Adrenal gland (tissue), 12 donors: ENCODE results near the gene PPP2R5C. TPM values are rescaled to one million over a fixed set of nuclear protein-coding genes. Genes with fewer than 3 reads are reported as not detected.

Experiments used
- DNase-seq, 7 donors: peaks; one replicate each; pipeline ENCODE4 v3.0.0-alpha.2; 2019 to 2020
- H3K27ac ChIP-seq, 5 donors: fragments of 200-600 bp; sonication (generic) in 4 of 5; 1 replicate in 3 of 5; 2 replicates in 2 of 5; pipeline versions ENCODE4 v1.5.1 to v1.8.0; 2016 to 2020; ENCODE audit warnings: mild to moderate bottlenecking in 1 of 5
- H3K27me3 ChIP-seq: fragments of 200-600 bp; 2 replicates; pipeline ENCODE4 v1.8.0; 2021
- H3K36me3 ChIP-seq, 2 donors: fragments of 200-600 bp; replicated peaks in 1 of 2; 1 replicate in 1 of 2; 2 replicates in 1 of 2; pipeline versions ENCODE4 v1.5.1 to v1.8.0; 2018 to 2022
- H3K4me1 ChIP-seq, 2 donors: fragments of 200-600 bp; replicated peaks in 1 of 2; 1 replicate in 1 of 2; 2 replicates in 1 of 2; pipeline versions ENCODE4 v1.5.1 to v1.8.0; 2018 to 2021
- H3K4me3 ChIP-seq, 4 donors: fragments of 200-600 bp; sonication (generic) in 3 of 4; one replicate each; pipeline ENCODE4 v1.5.1; 2016 to 2018
- H3K9me3 ChIP-seq, 3 donors: fragments of 200-600 bp; sonication (generic) in 1 of 3; replicated peaks in 1 of 3; 1 replicate in 2 of 3; 2 replicates in 1 of 3; pipeline versions ENCODE4 v1.5.1 to v1.8.0; 2016 to 2021
- POLR2A ChIP-seq, 2 donors: fragments of 450-650 bp; IDR thresholded peaks; one replicate each; pipeline ENCODE4 v1.6.1; 2017; ENCODE audit warnings: antibody characterized with exemption in 2 of 2, mild to moderate bottlenecking in 2 of 2, moderate library complexity in 1 of 2
- WGBS, 4 donors: extraction: QIAGEN DNeasy Blood & Tissue Kit in 2 of 4; methylation state at CpG; one replicate each; pipeline versions ENCODE4 v1.1.5 to v1.1.7; 2013 to 2017; 5-methylcytosine and 5-hydroxymethylcytosine counted together
- intact Hi-C, 2 donors: fragments of 100-400 bp; cut with DNase I; formaldehyde crosslinking; loops; one replicate each; pipeline versions ENCODE4 v1.14.1 to v1.15.0; 2022 to 2023
- polyA plus RNA-seq, 3 donors: library from polyadenylated mRNA; stranded (reverse); fragments of 200-250 nt in 2 of 3; fragments of 350-450 nt in 1 of 3; fragmentation: Illumina TruSeq in 1 of 3; extraction: RNeasy Lipid Tissue Mini Kit (QIAGEN cat#74804) in 1 of 3; gene quantifications; one replicate each; pipeline ENCODE4 v1.2.3, GENCODE V29; 2013 to 2014
- total RNA-seq, 9 donors: library from RNA; depleted of rRNA in 4 of 9; stranded (reverse); fragments of >200 nt in 4 of 9; fragments of 120-200 nt in 1 of 9; fragmentation: NEBNext Ultra II Directional in 1 of 9; extraction: Animal tissue kit (Norgen Biotek cat#: 25700) in 1 of 9; gene quantifications; one replicate each; pipeline versions ENCODE4 v1.1.0 to v1.2.4, GENCODE V29; 2013 to 2023
- TF ChIP-seq, protein P1 (sequence below), 6 experiments: fragments of 450-650 bp in 4 of 6; fragments of 200-600 bp in 2 of 6; sonication (generic) in 1 of 6; IDR thresholded peaks; 1 replicate in 5 of 6; 2 replicates in 1 of 6; pipeline versions ENCODE4 v1.5.1 to v1.8.0; 2016 to 2021; ENCODE audit warnings: antibody characterized with exemption in 6 of 6, mild to moderate bottlenecking in 2 of 6, moderate library complexity in 1 of 6
- donor health status: healthy with polysubstance abuse.
- donor health status: Bipolar disorder and iron deficiency.
- donor health status: DM: yes; HTN: yes; CAD: no.
- donor health status: DM: no; HTN: no; CAD: no.
- donor health status: DM: no; HTN: no; CAD: no.
- donor health status: DM: yes; HTN: yes; CAD: no.

The PPP2R5C gene
- total and polyA plus RNA-seq, 12 donors, result 66.5 to 216 (median 134) TPM

DNA sequence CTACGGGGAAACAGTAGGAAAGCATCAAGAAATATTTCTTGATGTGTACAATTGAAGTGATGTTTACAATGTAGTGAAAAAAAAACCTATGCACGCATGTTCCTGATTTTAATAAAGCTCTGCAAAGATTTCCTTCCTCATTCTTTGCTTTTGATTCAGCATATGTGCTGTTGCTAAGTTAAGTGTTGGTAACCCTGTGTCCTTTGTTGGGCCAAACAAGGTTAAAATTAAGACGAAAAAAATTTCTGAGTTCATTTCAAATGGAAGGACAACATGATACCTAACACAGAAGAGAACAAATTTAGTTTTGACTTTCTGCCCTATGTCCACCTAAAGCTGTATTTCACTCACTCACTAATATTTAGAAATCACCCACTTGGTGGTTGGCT lies 62.8 kb downstream of the PPP2R5C start:
- peaks cover 0 to 5% of the 10 kb centered on the region in 2 donors for H3K36me3 ChIP-seq

DNA sequence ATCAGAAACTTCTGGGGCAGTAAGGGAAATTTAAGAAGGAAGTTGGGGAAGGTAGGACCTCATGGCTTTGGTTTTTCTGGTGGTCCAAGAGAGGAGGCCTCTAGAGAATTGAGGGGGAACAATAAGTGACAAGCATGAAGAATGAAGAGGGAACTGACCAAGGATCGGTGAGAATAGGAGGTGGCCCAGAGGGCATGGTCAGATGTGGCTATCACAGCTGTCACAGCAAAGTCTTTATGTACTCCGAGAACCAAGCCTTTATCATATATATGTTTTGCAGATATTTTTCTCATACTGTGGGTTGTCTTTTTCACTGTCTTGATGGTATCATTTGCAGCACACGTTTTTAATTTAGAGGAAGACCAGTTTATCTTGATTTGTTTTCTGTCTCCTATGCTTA lies 64.3 kb downstream of the PPP2R5C start:
- no peaks in the 10 kb centered on the region for H3K9me3 ChIP-seq
- no peaks in the 10 kb centered on the region for H3K27me3 ChIP-seq
- H3K4me1 ChIP-seq, result peaks cover 22 to 61% of the 10 kb centered on the region in 2 donors
- intact Hi-C loops, result no loop called here
- H3K4me3 ChIP-seq, result no peak overlapping the region
- WGBS, 4 donors, result 85 to 92% (median 86%) methylated on average over 3 of the region's 3 CpGs
- no peak for TF ChIP-seq POLR2A (IDR thresholded peaks at IDR 0.05)
- TF ChIP-seq, protein P1, sequence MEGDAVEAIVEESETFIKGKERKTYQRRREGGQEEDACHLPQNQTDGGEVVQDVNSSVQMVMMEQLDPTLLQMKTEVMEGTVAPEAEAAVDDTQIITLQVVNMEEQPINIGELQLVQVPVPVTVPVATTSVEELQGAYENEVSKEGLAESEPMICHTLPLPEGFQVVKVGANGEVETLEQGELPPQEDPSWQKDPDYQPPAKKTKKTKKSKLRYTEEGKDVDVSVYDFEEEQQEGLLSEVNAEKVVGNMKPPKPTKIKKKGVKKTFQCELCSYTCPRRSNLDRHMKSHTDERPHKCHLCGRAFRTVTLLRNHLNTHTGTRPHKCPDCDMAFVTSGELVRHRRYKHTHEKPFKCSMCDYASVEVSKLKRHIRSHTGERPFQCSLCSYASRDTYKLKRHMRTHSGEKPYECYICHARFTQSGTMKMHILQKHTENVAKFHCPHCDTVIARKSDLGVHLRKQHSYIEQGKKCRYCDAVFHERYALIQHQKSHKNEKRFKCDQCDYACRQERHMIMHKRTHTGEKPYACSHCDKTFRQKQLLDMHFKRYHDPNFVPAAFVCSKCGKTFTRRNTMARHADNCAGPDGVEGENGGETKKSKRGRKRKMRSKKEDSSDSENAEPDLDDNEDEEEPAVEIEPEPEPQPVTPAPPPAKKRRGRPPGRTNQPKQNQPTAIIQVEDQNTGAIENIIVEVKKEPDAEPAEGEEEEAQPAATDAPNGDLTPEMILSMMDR (IDR thresholded peaks at IDR 0.05), result no peak
- peak overlapping the region in 2 of 5 donors; percentile 85 to 90 for H3K27ac ChIP-seq
- H3K36me3 ChIP-seq, result no peaks in the 10 kb centered on the region
- DNase-seq, result no peak

More for the DNA sequence above, 62.8 kb downstream of the PPP2R5C start:
- Histone ChIP-seq H3K27me3 (no peaks in the 10 kb centered on the region), H3K4me1 (peaks cover 26 to 60% of the 10 kb centered on the region in 2 donors), H3K9me3 (no peaks in the 10 kb centered on the region), H3K27ac (peak overlapping the region; percentile 59 to 90 (median 71)), H3K4me3 (peak overlapping the region in 1 of 4 donors; percentile 4)
- TF ChIP-seq, protein P1 (IDR thresholded peaks at IDR 0.05), result no peak
- TF ChIP-seq POLR2A (IDR thresholded peaks at IDR 0.05), result no peak
- 58 to 69% (median 59%) methylated on average over 3 of the region's 3 CpGs for WGBS, 4 donors
- DNase-seq, result no peak
- intact Hi-C loops, result no loop called here

DNA sequence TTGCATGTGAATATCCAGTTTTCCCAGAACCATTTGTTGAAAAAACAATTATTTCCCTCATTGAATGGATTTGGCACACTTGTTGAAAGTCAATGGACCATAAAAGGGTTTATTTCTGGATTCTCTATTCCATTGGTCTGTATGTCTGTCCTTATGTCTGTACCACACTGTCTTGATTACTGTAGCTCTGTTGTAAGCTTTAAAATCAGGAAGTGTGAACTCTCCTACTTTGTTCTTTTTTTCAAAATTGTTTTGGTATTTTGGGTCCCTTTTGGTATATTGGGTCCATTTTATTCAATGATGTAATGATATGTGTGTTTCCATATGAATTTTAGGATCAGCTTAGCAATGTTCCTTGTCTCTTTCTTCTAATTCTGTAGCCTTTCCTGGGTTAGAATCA lies 64.8 kb downstream of the PPP2R5C start:
- H3K27ac ChIP-seq, result no peak overlapping the region

DNA sequence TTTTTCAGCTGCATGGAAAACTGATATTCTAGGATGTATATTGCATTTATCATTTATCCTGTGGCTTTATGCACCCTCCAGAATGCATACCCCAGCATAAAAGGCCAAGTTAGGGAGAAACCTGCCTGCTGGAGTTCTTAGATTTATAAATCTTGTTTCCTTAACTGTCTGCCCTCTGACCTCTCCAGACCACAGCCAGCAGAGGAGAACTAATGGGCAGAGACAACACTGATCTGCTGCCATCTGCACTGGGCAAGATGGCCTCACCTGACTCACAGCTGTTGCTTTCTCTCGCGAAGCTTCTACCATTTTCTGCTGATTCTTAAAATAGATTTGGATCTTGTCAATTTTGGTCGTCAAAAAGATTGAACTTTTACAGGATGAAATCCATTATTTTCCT lies 65.8 kb downstream of the PPP2R5C start:
- TF ChIP-seq, protein P1 (IDR thresholded peaks at IDR 0.05), result no peak
- no peak for TF ChIP-seq POLR2A (IDR thresholded peaks at IDR 0.05)
- Histone ChIP-seq H3K27me3 (no peaks in the 10 kb centered on the region), H3K27ac (no peak overlapping the region), H3K9me3 (no peaks in the 10 kb centered on the region), H3K4me1 (peaks cover 18 to 61% of the 10 kb centered on the region in 2 donors), H3K4me3 (no peak overlapping the region), H3K36me3 (no peaks in the 10 kb centered on the region)
- DNase-seq, result no peak
- WGBS, 4 donors, result 78 to 89% (median 82%) methylated on average over 3 of the region's 3 CpGs
- intact Hi-C loops, result no loop called here

More for the DNA sequence above, 64.8 kb downstream of the PPP2R5C start:
- no peaks in the 10 kb centered on the region for H3K36me3 ChIP-seq
- intact Hi-C loops, result no loop called here
- no peaks in the 10 kb centered on the region for H3K27me3 ChIP-seq
- H3K4me3 ChIP-seq, result no peak overlapping the region
- H3K4me1 ChIP-seq, result peaks cover 18 to 57% of the 10 kb centered on the region in 2 donors
- no peak for DNase-seq
- TF ChIP-seq, protein P1 (IDR thresholded peaks at IDR 0.05), result no peak
- TF ChIP-seq POLR2A (IDR thresholded peaks at IDR 0.05), result no peak
- H3K9me3 ChIP-seq, result no peaks in the 10 kb centered on the region
